B cell (primary cell): ENCODE results near the gene GEMIN7. TPM values are rescaled to one million over a fixed set of nuclear protein-coding genes. Genes with fewer than 3 reads are reported as not detected.
A peak's percentile ranks its signal among the peaks of the same experiment; 100 is the strongest.

Source experiments
- ATAC-seq: fragments of 200-7000 bp; cut with Tn5 transposase; one replicate; pipeline ENCODE4 v1.10.0; 2021; ENCODE audit warnings: low read depth, mild to moderate bottlenecking, moderate number of reproducible peaks, moderate library complexity
- CTCF ChIA-PET: fragments of 350-600 bp; sonication (Branson Sonifier 250); formaldehyde crosslinking; loops from one replicate; lab custom pipeline; 2021; ENCODE audit warnings: antibody characterized with exemption, inconsistent platforms; lab: Charles Lee
- POLR2A ChIA-PET: fragments of 350-600 bp; sonication (Branson Sonifier 250); formaldehyde crosslinking; loops from one replicate; lab custom pipeline; 2021; ENCODE audit warnings: antibody characterized with exemption; lab: Charles Lee
- DNase-seq: peaks from one replicate; pipeline ENCODE4 v3.0.0; 2013
- H2AFZ ChIP-seq: 2 replicates; pipeline ENCODE4 v1.6.1; 2012; ENCODE audit warnings: mild to moderate bottlenecking, low read depth, low read length; ENCODE audit not compliant: insufficient read depth, poor library complexity, severe bottlenecking
- H3K27ac ChIP-seq, 2 donors: 1 replicate in 1 of 2; 2 replicates in 1 of 2; pipeline ENCODE4 v1.5.1; 2012 to 2013; ENCODE audit warnings: low read length in 2 of 2, mild to moderate bottlenecking in 2 of 2, moderate library complexity in 1 of 2
- H3K27me3 ChIP-seq, 4 experiments: fragments of 200-600 bp in 1 of 4; sonication (generic) in 1 of 4; replicated peaks in 1 of 4; 1 replicate in 2 of 4; 2 replicates in 2 of 4; pipeline versions ENCODE4 v1.6.1 to v1.7.0; 2013 to 2016; ENCODE audit warnings: low read length in 3 of 4, mild to moderate bottlenecking in 2 of 4, mixed read lengths in 1 of 4, moderate library complexity in 1 of 4; ENCODE audit not compliant: insufficient read depth in 4 of 4, control insufficient read depth in 3 of 4; ENCODE audit errors: control extremely low read depth in 1 of 4
- H3K36me3 ChIP-seq, 2 experiments: replicated peaks in 1 of 2; 1 replicate in 1 of 2; 2 replicates in 1 of 2; pipeline versions ENCODE4 v1.6.1 to v1.7.1; 2013; ENCODE audit warnings: low read length in 1 of 2; ENCODE audit not compliant: insufficient read depth in 2 of 2, control insufficient read depth in 1 of 2; ENCODE audit errors: control extremely low read depth in 1 of 2, extremely low read depth in 1 of 2
- H3K4me1 ChIP-seq, 2 donors: fragments of 200-600 bp in 1 of 2; sonication (generic) in 1 of 2; 1 replicate in 1 of 2; 2 replicates in 1 of 2; pipeline versions ENCODE4 v1.5.1 to v1.6.1; 2013 to 2017; ENCODE audit warnings: low read length in 2 of 2; ENCODE audit not compliant: control insufficient read depth in 2 of 2, insufficient read depth in 2 of 2
- H3K4me2 ChIP-seq: replicated peaks from 2 replicates; pipeline ENCODE3; 2012; ENCODE audit warnings: mild to moderate bottlenecking, low read depth, low read length; ENCODE audit not compliant: poor library complexity, severe bottlenecking
- H3K4me3 ChIP-seq, 5 experiments: fragments of 200-600 bp in 1 of 5; sonication (generic) in 1 of 5; 1 replicate in 3 of 5; 2 replicates in 2 of 5; pipeline versions ENCODE4 v1.5.1 to v1.7.0; 2011 to 2016; ENCODE audit warnings: low read length in 4 of 5, mild to moderate bottlenecking in 4 of 5, low read depth in 2 of 5, control low read depth in 1 of 5, moderate library complexity in 1 of 5; ENCODE audit not compliant: insufficient read depth in 1 of 5; ENCODE audit errors: control extremely low read depth in 1 of 5, extremely low read depth in 1 of 5
- H3K79me2 ChIP-seq: fragments of 200-600 bp; sonication (generic); one replicate; pipeline ENCODE4 v1.6.0; 2016; ENCODE audit warnings: low read length; ENCODE audit not compliant: control insufficient read depth, insufficient read depth
- H3K9ac ChIP-seq: fragments of 200-600 bp; sonication (generic); 2 replicates; pipeline ENCODE4 v1.6.1; 2017; ENCODE audit warnings: mild to moderate bottlenecking, low read length, moderate library complexity
- H3K9me3 ChIP-seq, 3 donors: one replicate each; pipeline versions ENCODE4 v1.6.1 to v1.7.1; 2013; ENCODE audit warnings: low read length in 2 of 3; ENCODE audit not compliant: control insufficient read depth in 2 of 3, insufficient read depth in 1 of 3; ENCODE audit errors: control extremely low read depth in 1 of 3
- H4K20me1 ChIP-seq: 2 replicates; pipeline ENCODE4 v1.6.0; 2012; ENCODE audit warnings: mild to moderate bottlenecking, low read length; ENCODE audit not compliant: insufficient read depth, control insufficient read depth, poor library complexity, severe bottlenecking
- H3K27ac Mint-ChIP-seq: one replicate; pipeline ENCODE4 v1.8.0; 2021; ENCODE audit warnings: mixed read lengths
- H3K27me3 Mint-ChIP-seq: one replicate; pipeline ENCODE4 v1.8.0; 2021; ENCODE audit warnings: mixed read lengths
- H3K4me1 Mint-ChIP-seq: one replicate; pipeline ENCODE4 v1.8.0; 2021; ENCODE audit warnings: mixed read lengths
- H3K4me3 Mint-ChIP-seq: one replicate; pipeline ENCODE4 v1.8.0; 2021; ENCODE audit warnings: mixed read lengths
- H3K9me3 Mint-ChIP-seq: one replicate; pipeline ENCODE4 v1.8.0; 2022; ENCODE audit warnings: mixed read lengths; ENCODE audit not compliant: insufficient read depth
- CTCF ChIP-seq: fragments of 200-600 bp; IDR thresholded peaks from one replicate; pipeline ENCODE4 v1.8.0; 2022; ENCODE audit warnings: antibody characterized with exemption, mild to moderate bottlenecking
- EZH2 ChIP-seq: IDR thresholded peaks from 2 replicates; pipeline ENCODE4 v1.6.1; 2012; ENCODE audit warnings: borderline replicate concordance, low read depth, mild to moderate bottlenecking, moderate library complexity, low read length; ENCODE audit not compliant: insufficient read depth, poor library complexity, severe bottlenecking
- WGBS: methylation state at CpG from one replicate; pipeline ENCODE4 v1.1.5; 2013; ENCODE audit warnings: missing lambda C conversion rate; ENCODE audit not compliant: insufficient coverage; 5-methylcytosine and 5-hydroxymethylcytosine counted together
- intact Hi-C: fragments of 100-400 bp; cut with micrococcal nuclease; formaldehyde crosslinking; loops from one replicate; pipeline ENCODE4 v1.10.0; 2022
- polyA plus RNA-seq: library from polyadenylated mRNA; depleted of rRNA; stranded (reverse); fragments of >200 nt; gene quantifications from 2 replicates; pipeline ENCODE4 v1.2.3, GENCODE V29; 2012
- total RNA-seq, 2 donors: library from RNA; stranded (reverse); fragments of 120-200 nt in 1 of 2; gene quantifications; 1 replicate in 1 of 2; 2 replicates in 1 of 2; pipeline versions ENCODE4 v1.2.3 to v1.2.4, GENCODE V29; 2013 to 2022

The GEMIN7 gene
- total and polyA plus RNA-seq, 2 donors (not counting 1 experiment from before 2014, with no cell fraction given), result 43.0 to 89.4 TPM

- WGBS, result 62% methylated on average over 16 of the region's 16 CpGs
- Histone ChIP-seq H3K27me3 (no peaks in the 10 kb centered on the region), H3K27ac (no peak overlapping the region), H2AFZ (no peak overlapping the region), H4K20me1 (peaks cover 79% of the 10 kb centered on the region), H3K9me3 (no peaks in the 10 kb centered on the region), H3K36me3 (peaks cover 2 to 90% of the 10 kb centered on the region in 2 experiments), H3K79me2 (peaks cover 85% of the 10 kb centered on the region), H3K4me2 (peak overlapping the region; percentile 32), H3K9ac (no peak overlapping the region), H3K4me1 (peaks cover 8 to 34% of the 10 kb centered on the region in 2 donors), H3K4me3 (no peak overlapping the region)
- intact Hi-C loops, result loop anchor here (1.0 to 2.0 kb wide), 5 partner anchors 15 to 156 kb away; partner anchors contain the start of gene CLASRP
- Mint-ChIP-seq H3K27ac (peak overlapping the region; percentile 84), H3K4me3 (no peak overlapping the region), H3K27me3 (no peaks in the 10 kb centered on the region), H3K4me1 (peaks cover 40% of the 10 kb centered on the region), H3K9me3 (no peaks in the 10 kb centered on the region)
- ATAC-seq (peak; percentile 88), DNase-seq (peak; percentile 90)
- ChIA-PET POLR2A (interaction anchor here (0.5 to 1.4 kb wide), 7 partner anchors 12 to 105 kb away, joined by 3 to 6 read pairs (median 5); partner anchors contain the start of genes CLASRP and CLPTM1), CTCF (interaction anchor here (0.5 to 7.0 kb wide), 44 partner anchors 8 to 436 kb away, joined by 3 to 97 read pairs (median 5); partner anchors contain the start of genes CLASRP, CLPTM1, GEMIN7 and PPP1R37)
- TF ChIP-seq CTCF (peak; percentile 90), EZH2 (no peak)
Observed at GRCh38 chr19:45059258-45059965, 19.6 kb upstream of the GEMIN7 start.

GRCh38 chr19:45061965-45062364 is 17.1 kb upstream of the GEMIN7 start:
- DNase-seq (no peak), ATAC-seq (no peak)
- 89% methylated on average over 1 of the region's 4 CpGs for WGBS
- peak overlapping the region; percentile 15 for H3K27ac Mint-ChIP-seq
- TF ChIP-seq EZH2 (no peak), CTCF (no peak)
- H3K27me3 ChIP-seq, result no peaks in the 10 kb centered on the region
- peaks cover 2 to 86% of the 10 kb centered on the region in 2 experiments for H3K36me3 ChIP-seq
- no peaks in the 10 kb centered on the region for H3K9me3 Mint-ChIP-seq
- H3K4me1 Mint-ChIP-seq, result peaks cover 27% of the 10 kb centered on the region
- H3K4me3 ChIP-seq, result no peak overlapping the region
- H2AFZ ChIP-seq, result no peak overlapping the region
- H3K9ac ChIP-seq, result no peak overlapping the region
- no peak overlapping the region for H3K4me3 Mint-ChIP-seq
- intact Hi-C loops, result no loop called here
- ChIA-PET CTCF (interaction anchor here (0.6 to 7.0 kb wide), 6 partner anchors 10 to 77 kb away, joined by 4 to 97 read pairs (median 10); partner anchors contain the start of gene CLASRP), POLR2A (no interaction called here)
- H3K9me3 ChIP-seq, result no peaks in the 10 kb centered on the region
- no peak overlapping the region for H3K27ac ChIP-seq
- no peak overlapping the region for H3K4me2 ChIP-seq
- peaks cover 79% of the 10 kb centered on the region for H3K79me2 ChIP-seq
- peaks cover 8 to 15% of the 10 kb centered on the region in 2 donors for H3K4me1 ChIP-seq
- peaks cover 84% of the 10 kb centered on the region for H4K20me1 ChIP-seq
- H3K27me3 Mint-ChIP-seq, result no peaks in the 10 kb centered on the region
